SU-DHL-6 (cell line): ENCODE data around the gene DSCAML1.

Experiments
- EZH2phosphoT487 ChIP-seq: fragments of 200-600 bp; sonication (generic), shearing (Covaris generic); conservative IDR thresholded peaks from 2 replicates; pipeline ENCODE4 v1.6.1; 2018; ENCODE audit warnings: mild to moderate bottlenecking, antibody characterized with exemption, low read length, moderate library complexity, mixed read lengths
- TF ChIP-seq, protein P1 (sequence below): fragments of 200-600 bp; sonication (generic); IDR thresholded peaks from one replicate; pipeline ENCODE4 v1.5.1; 2017; ENCODE audit warnings: antibody characterized with exemption, mild to moderate bottlenecking, low read length, moderate library complexity; ENCODE audit not compliant: insufficient read depth, poor library complexity, severe bottlenecking

DNA sequence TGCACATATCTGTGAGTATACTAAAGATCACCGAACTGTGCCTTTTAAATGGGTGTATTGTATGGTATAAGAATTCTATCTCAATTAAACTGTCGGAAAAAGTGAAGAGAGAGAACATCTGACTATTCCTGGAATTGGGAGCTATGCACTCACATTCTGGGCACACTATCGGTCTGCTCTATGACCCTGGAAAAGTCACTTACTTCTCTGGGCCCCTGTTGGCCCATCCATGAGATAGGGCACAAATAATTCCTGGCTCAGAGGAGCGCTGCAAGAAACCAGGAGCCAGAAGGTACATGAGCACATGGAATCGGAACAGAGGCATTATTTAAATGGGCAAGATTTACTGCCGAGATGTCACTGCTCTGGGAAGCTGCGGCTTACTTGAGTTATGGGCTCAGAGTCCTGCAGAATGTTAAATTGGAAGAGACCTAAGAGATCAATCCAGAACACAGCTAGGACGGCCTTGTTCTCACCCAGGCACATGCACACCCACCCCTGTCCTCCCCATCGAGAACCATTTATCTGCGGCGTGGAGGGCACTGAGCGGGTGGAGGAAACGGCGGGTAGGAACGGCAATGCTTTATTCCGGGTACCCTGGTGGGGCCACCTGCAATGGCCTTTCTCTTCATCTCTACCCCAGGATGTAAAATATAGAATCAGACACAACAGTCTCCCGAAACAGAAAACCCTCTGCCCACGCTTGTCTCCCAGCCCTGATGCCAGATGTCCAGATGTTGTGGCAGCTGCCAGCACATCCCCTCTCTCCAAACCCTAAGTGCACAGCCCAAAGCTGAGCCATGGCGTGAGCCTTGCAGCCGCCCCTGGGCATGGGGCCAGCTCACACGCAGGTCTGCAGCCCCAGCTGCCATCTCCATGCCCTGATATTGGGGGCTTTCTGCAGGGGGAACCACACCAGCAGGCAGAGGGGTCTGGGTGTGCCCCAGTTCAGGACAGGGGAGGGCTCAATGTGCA is 142.4 kb downstream of the DSCAML1 start:
- TF ChIP-seq, protein P1, sequence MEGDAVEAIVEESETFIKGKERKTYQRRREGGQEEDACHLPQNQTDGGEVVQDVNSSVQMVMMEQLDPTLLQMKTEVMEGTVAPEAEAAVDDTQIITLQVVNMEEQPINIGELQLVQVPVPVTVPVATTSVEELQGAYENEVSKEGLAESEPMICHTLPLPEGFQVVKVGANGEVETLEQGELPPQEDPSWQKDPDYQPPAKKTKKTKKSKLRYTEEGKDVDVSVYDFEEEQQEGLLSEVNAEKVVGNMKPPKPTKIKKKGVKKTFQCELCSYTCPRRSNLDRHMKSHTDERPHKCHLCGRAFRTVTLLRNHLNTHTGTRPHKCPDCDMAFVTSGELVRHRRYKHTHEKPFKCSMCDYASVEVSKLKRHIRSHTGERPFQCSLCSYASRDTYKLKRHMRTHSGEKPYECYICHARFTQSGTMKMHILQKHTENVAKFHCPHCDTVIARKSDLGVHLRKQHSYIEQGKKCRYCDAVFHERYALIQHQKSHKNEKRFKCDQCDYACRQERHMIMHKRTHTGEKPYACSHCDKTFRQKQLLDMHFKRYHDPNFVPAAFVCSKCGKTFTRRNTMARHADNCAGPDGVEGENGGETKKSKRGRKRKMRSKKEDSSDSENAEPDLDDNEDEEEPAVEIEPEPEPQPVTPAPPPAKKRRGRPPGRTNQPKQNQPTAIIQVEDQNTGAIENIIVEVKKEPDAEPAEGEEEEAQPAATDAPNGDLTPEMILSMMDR: no peak
- no peak for TF ChIP-seq EZH2phosphoT487
